Effector CD4-positive, alpha-beta T cell (primary cell): ENCODE measurements around the gene WNT5B.
"Not testable (repeated sequence)": the region's sequence is repeated elsewhere in the genome, so short reads cannot be mapped to it uniquely, and the experiment has no call there.

Experiments
- DNase-seq: peaks from one replicate; pipeline ENCODE4 v3.0.0-alpha.2; 2020

The WNT5B gene

GRCh38 chr12:1692895-1693610, 64.0 kb downstream of the WNT5B start:
- no peak for DNase-seq

DNA sequence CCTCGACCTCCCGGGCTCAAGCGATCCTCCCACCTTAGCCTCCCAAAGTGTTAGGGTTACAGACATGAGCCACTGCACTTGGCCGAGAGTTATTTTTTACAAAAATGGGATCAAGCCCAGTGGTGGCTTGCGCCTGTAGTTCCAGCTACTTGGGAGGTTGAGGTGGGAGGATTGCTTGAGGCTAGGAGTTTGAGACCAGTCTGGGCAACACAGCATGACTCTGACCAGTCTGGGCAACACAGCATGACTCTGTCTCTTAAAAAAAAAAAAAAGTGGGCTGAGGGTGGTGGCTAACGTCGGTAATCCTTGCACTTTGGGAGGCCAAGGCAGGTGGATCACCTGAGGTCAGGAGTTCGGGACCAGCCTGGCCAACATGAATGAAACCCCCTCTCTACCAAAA, 66.1 kb downstream of the WNT5B start:
- not testable (repeated sequence) for DNase-seq

DNA sequence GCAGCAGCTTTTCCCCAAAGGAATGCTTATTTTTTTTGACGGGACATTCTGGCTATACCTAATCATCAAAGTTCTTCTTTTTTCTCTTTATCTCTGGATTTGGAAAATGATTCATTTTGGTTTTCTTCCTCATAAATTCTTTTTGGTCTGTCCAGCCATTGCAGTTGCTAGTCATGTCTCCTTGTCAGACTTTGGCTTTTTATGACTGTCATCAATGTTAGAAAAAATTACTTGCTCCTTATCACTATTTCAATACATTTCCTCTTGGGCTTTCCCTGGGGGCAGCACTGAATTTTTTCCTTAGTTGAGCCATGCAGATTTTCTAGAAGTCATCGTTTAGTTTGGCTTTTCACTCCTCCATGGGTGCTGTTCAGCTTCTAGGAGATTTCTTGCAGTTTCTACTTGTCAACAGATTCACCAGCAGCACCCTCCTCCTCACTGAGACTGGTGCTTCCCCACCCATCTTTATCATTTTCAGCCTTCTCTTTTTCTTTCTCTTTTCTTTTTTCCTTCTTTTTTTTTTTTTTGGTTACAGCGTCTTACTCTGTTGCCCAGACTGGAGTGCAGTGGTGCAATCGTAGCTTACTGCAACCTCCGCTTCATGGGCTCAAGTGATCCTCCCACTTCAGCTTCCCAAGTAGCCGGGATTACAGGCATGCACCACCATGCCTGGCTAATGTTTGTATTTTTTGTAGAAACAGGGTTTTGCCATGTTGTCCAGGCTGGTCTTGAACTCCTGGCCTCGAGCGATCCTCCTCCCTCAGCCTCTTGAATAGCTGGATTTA, 67.0 kb downstream of the WNT5B start:
- no peak for DNase-seq

GRCh38 chr12:1696800-1697199, 67.8 kb downstream of the WNT5B start:
- no peak for DNase-seq
